HG03175 (cell line): ENCODE data around the gene ANKRD39.

Source experiments
- ATAC-seq: cut with Tn5 transposase; IDR thresholded peaks from one replicate; pipeline ENCODE4 v1.9.1; 2021; ENCODE audit warnings: mild to moderate bottlenecking, moderate library complexity; ENCODE audit not compliant: unreplicated experiment

Gene ANKRD39

GRCh38 chr2:96888072-96889011, 30.5 kb upstream of the ANKRD39 start:
- no peak for ATAC-seq

- no peak for ATAC-seq
These were observed 29.7 kb upstream of the ANKRD39 start for GRCh38 chr2:96887493-96888012.

- ATAC-seq, result no peak
These were observed 27.9 kb upstream of the ANKRD39 start for GRCh38 chr2:96885432-96886347.

GRCh38 chr2:96884299-96885094, 26.7 kb upstream of the ANKRD39 start:
- no peak for ATAC-seq

- ATAC-seq, result no peak
These were observed 25.5 kb upstream of the ANKRD39 start for GRCh38 chr2:96883306-96883705.

GRCh38 chr2:96882906-96883305, 25.1 kb upstream of the ANKRD39 start:
- ATAC-seq, result no peak

GRCh38 chr2:96882230-96882629, 24.4 kb upstream of the ANKRD39 start:
- no peak for ATAC-seq

- no peak for ATAC-seq
These were observed 23.8 kb upstream of the ANKRD39 start for GRCh38 chr2:96881349-96882195.

GRCh38 chr2:96880891-96881273, 23.1 kb upstream of the ANKRD39 start:
- no peak for ATAC-seq

- ATAC-seq, result no peak
These were observed 21.8 kb upstream of the ANKRD39 start for GRCh38 chr2:96879545-96880040.

GRCh38 chr2:96878796-96879544, 21.2 kb upstream of the ANKRD39 start:
- ATAC-seq, result no peak

GRCh38 chr2:96878171-96878570, 20.4 kb upstream of the ANKRD39 start:
- no peak for ATAC-seq

- ATAC-seq, result no peak
These were observed 19.8 kb upstream of the ANKRD39 start for GRCh38 chr2:96877631-96878092.

GRCh38 chr2:96877042-96877451, 19.2 kb upstream of the ANKRD39 start:
- no peak for ATAC-seq

GRCh38 chr2:96876269-96877041, 18.6 kb upstream of the ANKRD39 start:
- no peak for ATAC-seq

- no peak for ATAC-seq
These were observed 17.9 kb upstream of the ANKRD39 start for GRCh38 chr2:96875498-96876268.

- ATAC-seq, result peak; percentile 45
These were observed 16.5 kb upstream of the ANKRD39 start for GRCh38 chr2:96874198-96874831.
